RWPE2 (cell line): ENCODE data around the gene POLR2J3.
A peak's percentile ranks its signal among the peaks of the same experiment; 100 is the strongest.
"Not testable (repeated sequence)": the region's sequence is repeated elsewhere in the genome, so short reads cannot be mapped to it uniquely, and the experiment has no call there.

Experiments used
- ATAC-seq: fragments of 200-7000 bp; cut with Tn5 transposase; 3 replicates; pipeline ENCODE4 v1.9.1; 2021; ENCODE audit warnings: low read depth
- DNase-seq: peaks from one replicate; pipeline ENCODE4 v3.0.0-alpha.2; 2020; ENCODE audit warnings: low spot score
- H3K27ac ChIP-seq: fragments of 450-650 bp; 2 replicates; pipeline ENCODE4 v1.5.1; 2017; ENCODE audit warnings: mild to moderate bottlenecking; ENCODE audit not compliant: poor library complexity, severe bottlenecking
- H3K27me3 ChIP-seq: fragments of 250-450 bp; sonication (Bioruptor Pico); 2 replicates; pipeline ENCODE4 v1.5.1; 2021; ENCODE audit warnings: mild to moderate bottlenecking, moderate library complexity; ENCODE audit not compliant: insufficient read depth, poor library complexity, severe bottlenecking
- H3K36me3 ChIP-seq: fragments of 250-450 bp; sonication (Bioruptor Pico); 2 replicates; pipeline ENCODE4 v1.5.1; 2020; ENCODE audit warnings: low read depth, mild to moderate bottlenecking, moderate library complexity
- H3K4me1 ChIP-seq: fragments of 250-450 bp; sonication (Bioruptor Pico); 2 replicates; pipeline ENCODE4 v1.5.1; 2021; ENCODE audit warnings: mild to moderate bottlenecking, moderate library complexity; ENCODE audit not compliant: insufficient read depth, poor library complexity, severe bottlenecking
- H3K4me3 ChIP-seq: fragments of 250-450 bp; sonication (Bioruptor Pico); 2 replicates; pipeline ENCODE4 v1.5.1; 2021; ENCODE audit warnings: mild to moderate bottlenecking, moderate library complexity; ENCODE audit not compliant: severe bottlenecking
- H3K9me3 ChIP-seq: fragments of 250-450 bp; sonication (Bioruptor Pico); 2 replicates; pipeline ENCODE4 v1.5.1; 2021; ENCODE audit warnings: mild to moderate bottlenecking, moderate library complexity; ENCODE audit not compliant: severe bottlenecking

The POLR2J3 gene

GRCh38 chr7:102610441-102610840, 38.1 kb upstream of the POLR2J3 start:
- H3K36me3 ChIP-seq, H3K4me1 ChIP-seq, H3K27me3 ChIP-seq, ATAC-seq, DNase-seq, H3K9me3 ChIP-seq, H3K4me3 ChIP-seq, H3K27ac ChIP-seq: not testable (repeated sequence)

- not testable (repeated sequence) for H3K9me3 ChIP-seq, H3K27me3 ChIP-seq, H3K4me1 ChIP-seq, ATAC-seq, H3K4me3 ChIP-seq, H3K36me3 ChIP-seq, H3K27ac ChIP-seq
- DNase-seq, result peak; percentile 16
These were observed 37.4 kb upstream of the POLR2J3 start for GRCh38 chr7:102609734-102610133.

GRCh38 chr7:102606848-102607247, 34.5 kb upstream of the POLR2J3 start:
- not testable (repeated sequence) for H3K9me3 ChIP-seq, DNase-seq, ATAC-seq, H3K4me1 ChIP-seq, H3K36me3 ChIP-seq, H3K27me3 ChIP-seq, H3K4me3 ChIP-seq, H3K27ac ChIP-seq

- H3K4me1 ChIP-seq, H3K36me3 ChIP-seq, H3K27ac ChIP-seq, H3K4me3 ChIP-seq, H3K27me3 ChIP-seq, H3K9me3 ChIP-seq, DNase-seq: not testable (repeated sequence)
- ATAC-seq, result peak; percentile 85
These were observed 32.2 kb upstream of the POLR2J3 start for GRCh38 chr7:102604431-102605145.

GRCh38 chr7:102602317-102602716, 29.9 kb upstream of the POLR2J3 start:
- not testable (repeated sequence) for H3K27me3 ChIP-seq, H3K36me3 ChIP-seq, ATAC-seq, H3K9me3 ChIP-seq, H3K4me1 ChIP-seq, H3K27ac ChIP-seq, DNase-seq, H3K4me3 ChIP-seq

GRCh38 chr7:102599699-102600098, 27.3 kb upstream of the POLR2J3 start:
- not testable (repeated sequence) for H3K4me1 ChIP-seq, ATAC-seq, H3K27me3 ChIP-seq, H3K9me3 ChIP-seq, H3K36me3 ChIP-seq, DNase-seq, H3K4me3 ChIP-seq, H3K27ac ChIP-seq

GRCh38 chr7:102596036-102596435, 23.7 kb upstream of the POLR2J3 start:
- not testable (repeated sequence) for DNase-seq, H3K4me3 ChIP-seq, H3K36me3 ChIP-seq, H3K27me3 ChIP-seq, H3K9me3 ChIP-seq, H3K4me1 ChIP-seq, H3K27ac ChIP-seq, ATAC-seq

GRCh38 chr7:102593637-102594334, 21.4 kb upstream of the POLR2J3 start:
- H3K27ac ChIP-seq, H3K36me3 ChIP-seq, DNase-seq, H3K27me3 ChIP-seq, H3K4me3 ChIP-seq, H3K9me3 ChIP-seq, H3K4me1 ChIP-seq: not testable (repeated sequence)
- ATAC-seq, result peak; percentile 12

- not testable (repeated sequence) for H3K9me3 ChIP-seq, H3K27me3 ChIP-seq, H3K4me3 ChIP-seq, H3K36me3 ChIP-seq, H3K4me1 ChIP-seq, H3K27ac ChIP-seq
- DNase-seq (peak; percentile 33), ATAC-seq (peak; percentile 38)
These were observed 20.2 kb upstream of the POLR2J3 start for GRCh38 chr7:102592477-102593019.

GRCh38 chr7:102589857-102590256, 17.5 kb upstream of the POLR2J3 start:
- H3K27ac ChIP-seq, H3K4me3 ChIP-seq, DNase-seq, H3K4me1 ChIP-seq, H3K9me3 ChIP-seq, H3K36me3 ChIP-seq, H3K27me3 ChIP-seq: not testable (repeated sequence)
- peak; percentile 90 for ATAC-seq

- peak; percentile 50 for ATAC-seq
- not testable (repeated sequence) for H3K4me3 ChIP-seq, H3K4me1 ChIP-seq, H3K27me3 ChIP-seq, H3K27ac ChIP-seq, H3K36me3 ChIP-seq, DNase-seq, H3K9me3 ChIP-seq
These were observed 11.1 kb upstream of the POLR2J3 start for GRCh38 chr7:102583495-102583894.
